PFSK-1 (cell line): ENCODE results near the gene KSR2.

ENCODE experiments used
- FOXP2 ChIP-seq: optimal IDR thresholded peaks from 2 replicates; pipeline ENCODE3; 2011; ENCODE audit warnings: borderline replicate concordance, control low read depth, inconsistent platforms; ENCODE audit not compliant: insufficient read depth; ENCODE audit errors: extremely low read length, extremely low read depth
- POLR2AphosphoS5 ChIP-seq: IDR thresholded peaks from 2 replicates; pipeline ENCODE4 v1.6.1; 2012; ENCODE audit warnings: low read depth, mild to moderate bottlenecking, control low read depth, low read length, moderate library complexity
- REST ChIP-seq, 2 experiments: IDR thresholded peaks; 2 replicates each; pipeline versions ENCODE4 v1.6.1 to v1.8.0; 2011 to 2012; ENCODE audit warnings: low read depth in 2 of 2, low read length in 2 of 2, control low read depth in 1 of 2, inconsistent platforms in 1 of 2, mild to moderate bottlenecking in 1 of 2, moderate library complexity in 1 of 2; ENCODE audit not compliant: insufficient read depth in 1 of 2
- SIN3A ChIP-seq: IDR thresholded peaks from 2 replicates; pipeline ENCODE4 v1.6.1; 2012; ENCODE audit warnings: mild to moderate bottlenecking, low read length, moderate library complexity, borderline replicate concordance; ENCODE audit not compliant: insufficient read depth
- TAF1 ChIP-seq: IDR thresholded peaks from 2 replicates; pipeline ENCODE4 v1.6.1; 2012; ENCODE audit warnings: low read length, control low read depth, borderline replicate concordance; ENCODE audit not compliant: insufficient read depth

Gene KSR2

GRCh38 chr12:117450209-117450608, 518.6 kb downstream of the KSR2 start:
- TF ChIP-seq POLR2AphosphoS5, result no peak
- no peak for TF ChIP-seq SIN3A
- no peak for TF ChIP-seq REST (IDR thresholded peaks at IDR 0.05; ENCODE audit: insufficient read depth in 1 of 2, low read depth in 2 of 2, low read length in 2 of 2)
- no peak for TF ChIP-seq TAF1
- TF ChIP-seq FOXP2, result no peak

- TF ChIP-seq REST (IDR thresholded peaks at IDR 0.05; ENCODE audit: insufficient read depth in 1 of 2, low read depth in 2 of 2, low read length in 2 of 2) (no peak), POLR2AphosphoS5 (no peak), SIN3A (no peak), TAF1 (no peak), FOXP2 (no peak)
Observed at GRCh38 chr12:117447665-117448366, 521.0 kb downstream of the KSR2 start.

GRCh38 chr12:117444781-117445180, 524.0 kb downstream of the KSR2 start:
- TF ChIP-seq TAF1 (no peak), REST (IDR thresholded peaks at IDR 0.05; ENCODE audit: insufficient read depth in 1 of 2, low read depth in 2 of 2, low read length in 2 of 2) (no peak), POLR2AphosphoS5 (no peak), FOXP2 (no peak)

GRCh38 chr12:117441751-117442150, 527.0 kb downstream of the KSR2 start:
- no peak for TF ChIP-seq SIN3A
- TF ChIP-seq POLR2AphosphoS5, result no peak
- no peak for TF ChIP-seq REST (IDR thresholded peaks at IDR 0.05; ENCODE audit: insufficient read depth in 1 of 2, low read depth in 2 of 2, low read length in 2 of 2)
- TF ChIP-seq TAF1, result no peak
- TF ChIP-seq FOXP2, result no peak

- TF ChIP-seq TAF1 (no peak), REST (IDR thresholded peaks at IDR 0.05; ENCODE audit: insufficient read depth in 1 of 2, low read depth in 2 of 2, low read length in 2 of 2) (no peak), FOXP2 (no peak), SIN3A (no peak), POLR2AphosphoS5 (no peak)
Observed at GRCh38 chr12:117440384-117440783, 528.4 kb downstream of the KSR2 start.
